T-helper 2 cell treated with Interferon-gamma antibody and Interleukin-4, amounts not matched to agents 100 ng/mL and 5 ng/mL, for 36 hours (primary cell): Measurements from ENCODE around the gene CAPNS1. TPM values are rescaled to one million over a fixed set of nuclear protein-coding genes. Genes with fewer than 3 reads are reported as not detected.

Experiments used
- intact Hi-C: fragments of 100-400 bp; cut with micrococcal nuclease; formaldehyde crosslinking; loops from one replicate; pipeline ENCODE4 v1.15.1; 2023
- total RNA-seq: library from RNA; stranded (reverse); gene quantifications from 2 replicates; pipeline ENCODE4 v1.2.3, GENCODE V29; 2022

The CAPNS1 gene
- total RNA-seq: 500 TPM in 2 replicates

DNA sequence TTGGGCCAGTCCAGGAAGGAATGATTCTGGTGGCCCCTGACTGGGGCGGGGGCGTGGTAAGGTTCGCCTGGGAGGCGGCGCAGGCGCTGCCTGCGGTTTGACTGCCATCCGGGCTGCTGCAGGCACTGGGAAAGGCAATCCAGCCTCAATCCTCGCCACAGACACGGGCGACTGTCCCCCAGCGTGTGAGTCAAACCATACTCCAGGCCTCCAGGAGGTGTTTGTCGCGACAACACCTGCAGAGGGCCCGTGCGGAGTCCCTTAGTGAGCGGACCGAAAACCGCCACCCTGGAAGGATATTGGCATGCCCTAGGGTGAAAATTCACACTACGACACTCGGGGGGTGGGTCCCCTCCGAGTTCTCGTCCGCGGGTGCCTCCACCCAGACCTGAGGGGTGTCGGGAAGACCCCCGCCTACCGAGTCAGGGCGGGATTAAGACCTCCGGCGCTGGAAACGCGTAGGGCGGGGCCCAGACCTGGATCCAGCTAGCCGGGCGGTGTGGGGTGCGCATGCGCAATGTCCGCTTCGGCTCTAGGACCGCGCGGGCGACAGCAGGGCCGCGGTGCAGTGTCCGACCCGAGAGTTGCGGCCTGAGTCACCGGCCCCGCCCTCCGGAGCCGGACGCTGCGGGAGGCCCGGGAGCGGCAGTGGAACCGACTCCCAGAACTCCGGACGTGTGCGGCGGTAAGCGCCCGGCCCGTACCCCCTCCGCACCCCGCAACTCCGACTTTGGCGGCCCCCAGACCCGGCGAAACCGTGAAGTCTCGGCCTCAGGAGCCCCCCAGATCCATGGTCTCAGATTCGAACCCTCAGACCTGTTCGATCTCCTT, at the start of gene CAPNS1:
Gene CAPNS1, plus strand, starts transcription at position 594 of the 831 bp plus-strand sequence. CDS start 946 bp downstream, outside the sequence.
- intact Hi-C loops: loop anchor here (1.0 to 2.0 kb wide), 3 partner anchors 11 to 125 kb away; partner anchors contain the start of genes ALKBH6, ZNF146 and ZNF565

- intact Hi-C loops: no loop called here
Observed at GRCh38 chr19:36090910-36091695, 48.8 kb upstream of the CAPNS1 start.

DNA sequence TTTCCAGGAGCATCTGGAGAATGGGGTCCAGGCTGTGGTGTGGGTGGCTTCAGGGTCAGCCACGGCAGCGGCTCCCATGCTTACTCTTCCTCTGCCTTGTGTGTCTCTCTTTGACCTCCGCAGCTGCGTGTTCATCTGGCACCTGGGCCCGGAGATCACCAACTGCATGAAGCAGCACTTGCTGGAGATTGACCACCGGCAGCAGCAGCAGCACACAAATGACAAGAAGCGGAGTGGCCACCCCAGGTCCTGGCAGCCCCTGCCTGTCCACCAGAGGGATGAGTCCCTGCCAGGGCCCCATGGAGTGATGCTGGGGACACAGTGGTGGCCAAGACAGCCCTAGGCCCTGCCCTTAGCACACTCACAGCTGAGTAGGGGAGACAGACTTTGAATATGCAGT, 47.3 kb upstream of the CAPNS1 start:
- intact Hi-C loops: no loop called here

DNA sequence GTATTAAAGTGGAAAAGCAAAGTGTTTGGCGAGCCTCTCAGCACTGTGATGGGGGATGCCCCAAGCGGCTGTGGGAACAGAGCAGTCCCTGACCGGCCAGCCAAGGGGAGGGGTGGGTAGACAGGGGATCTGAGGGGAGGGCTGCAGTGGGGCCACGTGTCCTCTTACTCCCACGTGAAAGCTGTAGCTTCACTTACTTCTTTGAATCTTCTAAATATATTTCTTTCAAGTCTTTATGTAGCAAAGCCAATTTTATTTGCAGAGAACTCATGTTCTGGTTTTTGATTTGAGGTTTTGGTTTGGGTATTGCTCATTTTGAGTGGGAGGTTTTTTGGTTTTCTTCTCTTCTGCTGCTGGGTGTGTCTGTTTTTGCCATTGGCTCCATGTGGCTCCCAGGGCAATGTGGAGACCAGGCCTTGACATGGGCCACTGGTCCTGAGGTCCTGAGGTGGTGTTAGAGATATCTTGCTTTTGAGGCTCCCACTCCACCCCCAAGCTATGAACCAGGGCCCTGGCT, 46.7 kb upstream of the CAPNS1 start:
- intact Hi-C loops: no loop called here

- intact Hi-C loops: no loop called here
Observed at GRCh38 chr19:36093687-36094086, 46.2 kb upstream of the CAPNS1 start.

- intact Hi-C loops: no loop called here
Observed at GRCh38 chr19:36097036-36097435, 42.8 kb upstream of the CAPNS1 start.

GRCh38 chr19:36099166-36099785, 40.6 kb upstream of the CAPNS1 start:
- intact Hi-C loops: no loop called here

- intact Hi-C loops: no loop called here
Observed at GRCh38 chr19:36100476-36100875, 39.4 kb upstream of the CAPNS1 start.

DNA sequence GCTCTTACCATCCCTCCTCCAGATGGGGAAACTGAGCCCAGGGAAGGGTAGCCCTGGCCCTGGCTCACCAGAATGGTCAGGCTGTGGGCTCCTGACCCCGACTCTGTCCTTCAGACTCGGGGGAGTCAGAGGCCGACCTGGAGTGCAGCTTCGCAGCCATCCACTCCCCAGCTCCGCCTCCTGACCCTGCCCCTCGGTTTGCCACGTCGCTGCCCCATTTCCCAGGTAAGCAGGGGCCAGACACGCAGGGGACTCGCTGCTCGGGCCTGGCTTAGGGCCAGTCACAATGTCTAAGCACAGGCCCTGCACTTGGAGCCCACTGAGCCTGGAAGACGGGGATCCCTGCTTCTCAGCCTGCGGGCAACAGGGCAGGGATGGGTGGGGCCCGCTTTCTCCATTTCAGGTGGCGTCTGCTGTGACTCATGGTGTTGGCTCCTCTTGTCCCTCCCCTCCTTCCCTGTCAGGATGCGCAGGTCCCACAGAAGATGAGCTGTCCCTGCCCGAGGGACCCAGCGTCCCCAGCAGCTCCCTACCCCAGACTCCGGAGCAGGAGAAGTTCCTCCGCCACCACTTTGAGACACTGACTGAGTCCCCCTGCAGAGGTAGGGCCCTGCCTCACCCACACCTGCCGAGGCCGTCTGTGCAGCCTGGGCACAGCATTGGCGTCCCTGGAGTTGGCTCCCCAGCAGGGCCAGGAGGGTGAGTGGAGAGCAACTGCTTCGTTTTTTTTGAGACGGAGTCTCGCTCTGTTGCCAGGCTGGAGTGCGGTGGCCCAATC, 38.1 kb upstream of the CAPNS1 start:
- intact Hi-C loops: no loop called here

- intact Hi-C loops: no loop called here
Observed at GRCh38 chr19:36103040-36103626, 36.7 kb upstream of the CAPNS1 start.

DNA sequence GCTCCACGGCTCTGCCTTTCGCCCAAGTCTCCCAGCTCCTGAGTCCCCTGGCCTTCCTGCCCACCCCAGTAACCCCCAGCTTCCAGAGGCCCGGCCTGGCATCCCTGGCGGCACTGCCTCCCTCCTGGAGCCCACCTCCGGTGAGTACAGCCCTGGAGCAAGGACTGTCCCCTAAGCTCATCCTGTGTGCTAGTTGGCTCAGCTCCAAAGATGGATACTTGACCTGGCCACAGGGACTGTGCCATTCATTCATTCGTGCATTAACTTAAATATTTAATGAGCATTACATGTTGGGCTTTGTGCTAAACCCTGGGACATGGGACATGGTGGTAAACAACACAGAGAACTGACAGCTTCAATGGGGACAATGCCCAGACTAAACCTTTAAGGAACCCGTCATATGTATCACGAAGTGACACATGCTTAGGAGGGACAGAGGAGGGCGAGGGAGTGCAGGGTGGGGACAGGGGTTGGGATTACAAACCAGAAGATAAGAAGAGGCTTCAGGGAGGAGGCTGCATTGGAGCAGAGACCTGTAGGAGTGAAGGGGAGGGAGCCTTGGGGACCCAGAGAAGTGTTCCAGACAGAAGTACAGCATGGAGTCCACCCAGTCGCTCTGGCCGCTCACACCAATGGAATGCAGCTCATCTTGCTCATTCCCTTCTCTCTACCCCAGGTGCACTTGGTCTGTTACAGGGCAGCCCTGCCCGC, 35.9 kb upstream of the CAPNS1 start:
- intact Hi-C loops: no loop called here

GRCh38 chr19:36106441-36106840, 33.4 kb upstream of the CAPNS1 start:
- intact Hi-C loops: no loop called here

GRCh38 chr19:36106991-36107390, 32.9 kb upstream of the CAPNS1 start:
- intact Hi-C loops: no loop called here

- intact Hi-C loops: no loop called here
Observed at GRCh38 chr19:36108684-36109083, 31.2 kb upstream of the CAPNS1 start.

DNA sequence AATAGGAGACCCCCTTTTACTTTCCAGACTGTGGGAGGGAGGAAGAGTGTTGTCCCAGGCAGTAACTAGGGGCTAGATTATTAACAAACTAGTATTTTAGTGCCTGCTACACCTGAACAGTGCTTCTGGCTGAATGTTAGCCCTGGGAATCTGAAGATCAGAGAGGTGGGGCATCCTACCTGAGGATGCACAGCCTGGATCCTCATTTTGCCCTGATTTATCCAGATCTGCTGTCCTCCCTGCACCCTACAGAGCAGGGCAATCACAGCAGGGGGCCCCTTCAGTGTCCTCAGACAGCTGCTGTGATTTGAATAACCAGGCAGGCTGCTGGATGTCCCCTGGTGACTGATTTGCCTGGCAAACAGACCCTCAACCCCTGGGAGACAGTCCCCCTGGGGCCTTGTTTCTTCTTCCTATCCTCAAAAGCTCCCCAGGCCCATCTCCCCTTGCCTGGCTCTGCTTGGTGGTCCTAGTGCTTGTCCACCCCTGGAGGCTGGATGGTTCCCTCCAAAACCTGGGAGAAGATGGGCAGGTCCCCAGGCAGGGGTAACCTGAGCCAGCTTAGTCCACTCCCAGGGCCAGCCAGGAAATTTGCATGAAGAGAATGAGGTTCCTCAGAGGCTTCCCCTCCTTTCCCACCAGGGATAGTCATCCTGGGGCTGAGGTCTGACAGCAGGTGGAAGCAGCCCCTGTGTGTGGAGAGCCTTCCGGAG, 29.2 kb upstream of the CAPNS1 start, which contains the start of gene OVOL3:
Gene OVOL3, plus strand, starts transcription at position 657 of the 713 bp plus-strand sequence. CDS start 60 bp downstream, outside the sequence.
- intact Hi-C loops: loop anchor here (10.0 kb wide), 2 partner anchors 366 to 396 kb away; partner anchors contain the start of genes IGFLR1, KMT2B, LIN37 and PSENEN

GRCh38 chr19:36111200-36111539, 28.7 kb upstream of the CAPNS1 start:
- intact Hi-C loops: loop anchor here (10.0 kb wide), 2 partner anchors 366 to 396 kb away; partner anchors contain the start of genes IGFLR1, KMT2B, LIN37 and PSENEN

DNA sequence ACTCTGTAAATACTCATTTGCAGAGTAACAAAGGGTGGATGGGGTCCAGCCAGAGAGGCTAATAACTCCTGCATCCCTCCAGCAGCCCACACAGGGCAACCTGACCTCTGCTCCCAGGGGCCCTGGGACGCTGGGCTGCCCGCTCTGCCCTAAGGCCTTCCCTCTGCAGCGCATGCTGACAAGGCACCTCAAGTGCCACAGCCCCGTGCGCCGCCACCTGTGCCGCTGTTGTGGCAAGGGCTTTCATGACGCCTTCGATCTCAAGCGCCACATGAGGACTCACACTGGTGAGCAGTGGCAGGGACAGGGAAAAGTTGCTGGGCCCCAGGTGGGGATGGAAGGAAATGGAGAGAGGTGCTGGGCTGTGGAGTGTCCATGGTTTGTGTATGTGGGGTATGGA, 27.2 kb upstream of the CAPNS1 start:
- intact Hi-C loops: loop anchor here (10.0 kb wide), 2 partner anchors 368 to 398 kb away; partner anchors contain the start of genes IGFLR1, KMT2B, LIN37 and PSENEN

- intact Hi-C loops: loop anchor here (10.0 kb wide), 2 partner anchors 369 to 399 kb away; partner anchors contain the start of genes IGFLR1, KMT2B, LIN37 and PSENEN
Observed at GRCh38 chr19:36113425-36113824, 26.4 kb upstream of the CAPNS1 start.
